ENCODE measurements around the gene BAIAP2L1. TPM values are rescaled to one million over a fixed set of nuclear protein-coding genes. Genes with fewer than 3 reads are reported as not detected.

The BAIAP2L1 gene
- total and polyA plus RNA-seq, 2 of the 8 experiments (the other 6 are each of a cell fraction or from before 2014, with no cell fraction given) = 19.2 to 42.9 TPM

GRCh38 chr7:98288064-98288823, 112.6 kb downstream of the BAIAP2L1 start:
- H3K27me3 ChIP-seq (replicated peaks in 1 of 4; ENCODE audit: control insufficient read depth in 3 of 4, extremely low read depth in 1 of 4, insufficient read depth in 3 of 4, low read length in 3 of 4) = no peaks in the 10 kb centered on the region
- H2BK12ac ChIP-seq (ENCODE audit: low read depth, low read length) = 0 out of 2 replicates have a peak overlapping the region, but pooled peaks have one; percentile 27
- H3K79me1 ChIP-seq (ENCODE audit: low read depth, low read length) = peaks cover 13% of the 10 kb centered on the region
- peaks cover 42 to 50% of the 10 kb centered on the region in 2 experiments for H4K20me1 ChIP-seq (replicated peaks in 1 of 2; ENCODE audit: control insufficient read depth in 1 of 2, insufficient read depth in 2 of 2, low read length in 2 of 2)
- no peak overlapping the region for H2BK20ac ChIP-seq (ENCODE audit: low read length)
- H4K91ac ChIP-seq (replicated peaks; ENCODE audit: insufficient read length, low read length) = no peak overlapping the region
- FAIRE-seq (no peak), DNase-seq (ENCODE audit: low read depth in 1 of 2, low spot score in 2 of 2) (no peak)
- H3K23me2 ChIP-seq (ENCODE audit: low read depth, low read length) = no peaks in the 10 kb centered on the region
- no peak overlapping the region for H4K5ac ChIP-seq (ENCODE audit: insufficient read length, low read depth, low read length)
- H3K36me3 ChIP-seq (ENCODE audit: control insufficient read depth in 2 of 4, insufficient read depth in 4 of 4, low read length in 3 of 4) = peaks cover 6 to 13% (median 9%) of the 10 kb centered on the region in 4 experiments; a peak in 7 of 8 replicates
- H2BK15ac ChIP-seq (ENCODE audit: low read length) = no peak overlapping the region
- TF ChIP-seq, protein P1, sequence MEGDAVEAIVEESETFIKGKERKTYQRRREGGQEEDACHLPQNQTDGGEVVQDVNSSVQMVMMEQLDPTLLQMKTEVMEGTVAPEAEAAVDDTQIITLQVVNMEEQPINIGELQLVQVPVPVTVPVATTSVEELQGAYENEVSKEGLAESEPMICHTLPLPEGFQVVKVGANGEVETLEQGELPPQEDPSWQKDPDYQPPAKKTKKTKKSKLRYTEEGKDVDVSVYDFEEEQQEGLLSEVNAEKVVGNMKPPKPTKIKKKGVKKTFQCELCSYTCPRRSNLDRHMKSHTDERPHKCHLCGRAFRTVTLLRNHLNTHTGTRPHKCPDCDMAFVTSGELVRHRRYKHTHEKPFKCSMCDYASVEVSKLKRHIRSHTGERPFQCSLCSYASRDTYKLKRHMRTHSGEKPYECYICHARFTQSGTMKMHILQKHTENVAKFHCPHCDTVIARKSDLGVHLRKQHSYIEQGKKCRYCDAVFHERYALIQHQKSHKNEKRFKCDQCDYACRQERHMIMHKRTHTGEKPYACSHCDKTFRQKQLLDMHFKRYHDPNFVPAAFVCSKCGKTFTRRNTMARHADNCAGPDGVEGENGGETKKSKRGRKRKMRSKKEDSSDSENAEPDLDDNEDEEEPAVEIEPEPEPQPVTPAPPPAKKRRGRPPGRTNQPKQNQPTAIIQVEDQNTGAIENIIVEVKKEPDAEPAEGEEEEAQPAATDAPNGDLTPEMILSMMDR (IDR thresholded peaks at IDR 0.05; ENCODE audit: control extremely low read depth in 1 of 3, insufficient read depth in 1 of 3, low read depth in 1 of 3, low read length in 3 of 3) = peak in 1 of 3 experiments; percentile 17; a peak in 1 of 4 replicates
- no peak for TF ChIP-seq SRF (IDR thresholded peaks at IDR 0.05; ENCODE audit: low read depth, low read length)
- TF ChIP-seq SP4 (IDR thresholded peaks at IDR 0.05; ENCODE audit: low read length) = 0 out of 2 replicates have a peak, but pooled peaks have one; percentile 14
- no peak for TF ChIP-seq KDM5A (IDR thresholded peaks at IDR 0.05; ENCODE audit: low read length)
- TF ChIP-seq RXRA (IDR thresholded peaks at IDR 0.05; ENCODE audit: insufficient read depth, low read depth, low read length) = no peak
- TF ChIP-seq JUND (IDR thresholded peaks at IDR 0.05; ENCODE audit: low read length) = no peak
- TF ChIP-seq SIX5 (IDR thresholded peaks at IDR 0.05; ENCODE audit: low read depth, low read length) = no peak
- no peak for TF ChIP-seq RAD21 (IDR thresholded peaks at IDR 0.05 in 1 of 2, conservative IDR thresholded peaks at IDR 0.05 in 1 of 2; ENCODE audit: low read depth in 2 of 2, low read length in 2 of 2)
- no peak for TF ChIP-seq SIRT6 (IDR thresholded peaks at IDR 0.05; ENCODE audit: low read length)
- H2BK5ac ChIP-seq (ENCODE audit: low read depth, low read length) = peak overlapping the region; percentile 52; the same call in 1 of the 2 replicates
- no peak overlapping the region for H3K9ac ChIP-seq (replicated peaks in 1 of 4; ENCODE audit: extremely low read depth in 1 of 4, low read depth in 3 of 4, low read length in 3 of 4)
- no peak overlapping the region for H2BK120ac ChIP-seq (replicated peaks; ENCODE audit: low read depth, low read length)
- no peak overlapping the region for H2AK5ac ChIP-seq (ENCODE audit: low read depth, low read length)
- no peaks in the 10 kb centered on the region for H3K9me3 ChIP-seq (ENCODE audit: insufficient read depth in 2 of 2, low read depth in 1 of 2, low read length in 1 of 2)
- H3K18ac ChIP-seq (ENCODE audit: extremely low read depth, low read length) = no peak overlapping the region; the same call in 1 of the 2 replicates
- H4K8ac ChIP-seq (ENCODE audit: extremely low read depth, insufficient read depth, low read length) = no peak overlapping the region
- H3K27ac ChIP-seq (ENCODE audit: low read depth, low read length) = no peak overlapping the region
- H3K4me1 ChIP-seq (replicated peaks in 1 of 4; ENCODE audit: control insufficient read depth in 3 of 4, insufficient read depth in 4 of 4, low read length in 3 of 4) = peaks cover 0 to 24% (median 14%) of the 10 kb centered on the region in 4 experiments; a peak in 6 of 7 replicates
- no peak overlapping the region for H3K4ac ChIP-seq (replicated peaks; ENCODE audit: insufficient read length, low read depth, low read length)
- no peak overlapping the region for H3K23ac ChIP-seq (ENCODE audit: insufficient read length)
- no peak overlapping the region for H2AFZ ChIP-seq (ENCODE audit: low read length)
- H3K79me2 ChIP-seq (ENCODE audit: control insufficient read depth in 1 of 2, insufficient read depth in 2 of 2, low read length in 2 of 2) = peaks cover 2 to 49% of the 10 kb centered on the region in 2 experiments; a peak in 3 of 4 replicates
- H3K14ac ChIP-seq (ENCODE audit: insufficient read length) = no peak overlapping the region
- H3K4me3 ChIP-seq (ENCODE audit: extremely low read depth in 1 of 4, insufficient read depth in 2 of 4, low read depth in 3 of 4, low read length in 4 of 4) = no peak overlapping the region
- no peak overlapping the region for H3K56ac ChIP-seq (replicated peaks; ENCODE audit: insufficient read length, low read depth, low read length)
- 84% methylated on average over 12 of the region's 12 CpGs; no CpG with 5 or more reads in 1 of the 2 experiments for WGBS, 2 experiments (ENCODE audit: extremely low coverage in 1 of 2, insufficient coverage in 1 of 2, insufficient read length in 1 of 2, insufficient replicate concordance in 2 of 2, low coverage in 1 of 2, low lambda C conversion rate in 2 of 2, missing lambda C conversion rate in 1 of 2)
- ChIA-PET POLR2A (ENCODE audit: partially characterized antibody) (interaction anchor here (1.0 to 2.0 kb wide), 5 partner anchors 10 to 122 kb away, joined by 3 to 8 read pairs (median 4); partner anchors contain the start of gene BAIAP2L1), CTCF (ENCODE audit: partially characterized antibody) (interaction anchor here (0.7 to 1.7 kb wide), 8 partner anchors 12 to 138 kb away, joined by 3 to 5 read pairs (median 3); partner anchors contain the start of gene BAIAP2L1)
- H3K4me2 ChIP-seq (ENCODE audit: insufficient read depth in 1 of 2, low read depth in 2 of 2, low read length in 2 of 2) = no peak overlapping the region
